ENCODE measurements around the gene RNASEH2B.

The RNASEH2B gene

GRCh38 chr13:50979187-50979586 lies 69.6 kb downstream of the RNASEH2B start:
- Histone ChIP-seq H3K9me3 (ENCODE audit: insufficient read depth, low read depth, low read length) (no peaks in the 10 kb centered on the region), H3K36me3 (ENCODE audit: insufficient read depth, low read length) (peaks cover 32% of the 10 kb centered on the region; the same call in 1 of the 2 replicates), H4K20me1 (ENCODE audit: insufficient read depth, low read length, poor library complexity, severe bottlenecking) (no peaks in the 10 kb centered on the region), H3K27me3 (ENCODE audit: insufficient read depth, low read length, poor library complexity, severe bottlenecking) (no peaks in the 10 kb centered on the region), H3K4me2 (ENCODE audit: low read depth, low read length, poor library complexity, severe bottlenecking) (no peak overlapping the region), H3K9me2 (replicated peaks; ENCODE audit: low read depth, low read length) (no peaks in the 10 kb centered on the region), H2AFZ (ENCODE audit: low read length) (no peak overlapping the region), H3K79me2 (ENCODE audit: insufficient read depth, low read length) (no peaks in the 10 kb centered on the region), H3F3A (ENCODE audit: low read depth) (0 out of 2 replicates have a peak, but pooled peaks cover 2% of the 10 kb centered on the region), H3K9ac (ENCODE audit: low read depth, low read length, poor library complexity, severe bottlenecking) (no peak overlapping the region), H3K4me3 (ENCODE audit: low read length, poor library complexity, severe bottlenecking) (no peak overlapping the region), H3K4me1 (ENCODE audit: insufficient read depth, low read length, poor library complexity, severe bottlenecking) (no peaks in the 10 kb centered on the region)
- no peak for TF ChIP-seq EZH2phosphoT487 (IDR thresholded peaks at IDR 0.05; ENCODE audit: borderline replicate concordance)

- Histone ChIP-seq H3F3A (ENCODE audit: low read depth) (0 out of 2 replicates have a peak, but pooled peaks cover 2% of the 10 kb centered on the region), H3K4me2 (ENCODE audit: low read depth, low read length, poor library complexity, severe bottlenecking) (no peak overlapping the region), H3K79me2 (ENCODE audit: insufficient read depth, low read length) (no peaks in the 10 kb centered on the region), H3K9me2 (replicated peaks; ENCODE audit: low read depth, low read length) (no peaks in the 10 kb centered on the region), H3K4me1 (ENCODE audit: insufficient read depth, low read length, poor library complexity, severe bottlenecking) (no peaks in the 10 kb centered on the region), H3K27me3 (ENCODE audit: insufficient read depth, low read length, poor library complexity, severe bottlenecking) (no peaks in the 10 kb centered on the region), H3K4me3 (ENCODE audit: low read length, poor library complexity, severe bottlenecking) (no peak overlapping the region), H3K9me3 (ENCODE audit: insufficient read depth, low read depth, low read length) (no peaks in the 10 kb centered on the region), H3K9ac (ENCODE audit: low read depth, low read length, poor library complexity, severe bottlenecking) (no peak overlapping the region), H2AFZ (ENCODE audit: low read length) (no peak overlapping the region), H4K20me1 (ENCODE audit: insufficient read depth, low read length, poor library complexity, severe bottlenecking) (no peaks in the 10 kb centered on the region), H3K36me3 (ENCODE audit: insufficient read depth, low read length) (peaks cover 8% of the 10 kb centered on the region; the same call in 1 of the 2 replicates)
- TF ChIP-seq CTCF (conservative IDR thresholded peaks at IDR 0.05; ENCODE audit: low read length): no peak
Measured at GRCh38 chr13:50981686-50982085, 72.1 kb downstream of the RNASEH2B start.

- TF ChIP-seq EZH2phosphoT487 (IDR thresholded peaks at IDR 0.05; ENCODE audit: borderline replicate concordance) (no peak), CTCF (conservative IDR thresholded peaks at IDR 0.05; ENCODE audit: low read length) (peak; percentile 20; the same call in 1 of the 2 replicates)
- Histone ChIP-seq H3K9ac (ENCODE audit: low read depth, low read length, poor library complexity, severe bottlenecking) (no peak overlapping the region), H3K4me2 (ENCODE audit: low read depth, low read length, poor library complexity, severe bottlenecking) (no peak overlapping the region), H4K20me1 (ENCODE audit: insufficient read depth, low read length, poor library complexity, severe bottlenecking) (no peaks in the 10 kb centered on the region), H3K4me1 (ENCODE audit: insufficient read depth, low read length, poor library complexity, severe bottlenecking) (peaks cover 33% of the 10 kb centered on the region), H3K36me3 (ENCODE audit: insufficient read depth, low read length) (no peaks in the 10 kb centered on the region), H3K79me2 (ENCODE audit: insufficient read depth, low read length) (no peaks in the 10 kb centered on the region), H3K27me3 (ENCODE audit: insufficient read depth, low read length, poor library complexity, severe bottlenecking) (no peaks in the 10 kb centered on the region), H3F3A (ENCODE audit: low read depth) (no peaks in the 10 kb centered on the region), H3K9me2 (replicated peaks; ENCODE audit: low read depth, low read length) (no peaks in the 10 kb centered on the region), H3K9me3 (ENCODE audit: insufficient read depth, low read depth, low read length) (no peaks in the 10 kb centered on the region), H3K4me3 (ENCODE audit: low read length, poor library complexity, severe bottlenecking) (no peak overlapping the region), H2AFZ (ENCODE audit: low read length) (no peak overlapping the region)
Measured at GRCh38 chr13:50989476-50989875, 79.9 kb downstream of the RNASEH2B start.

GRCh38 chr13:50990065-50990817 lies 80.7 kb downstream of the RNASEH2B start:
- Histone ChIP-seq H3K27me3 (ENCODE audit: insufficient read depth, low read length, poor library complexity, severe bottlenecking) (no peaks in the 10 kb centered on the region), H3F3A (ENCODE audit: low read depth) (no peaks in the 10 kb centered on the region), H3K9me3 (ENCODE audit: insufficient read depth, low read depth, low read length) (no peaks in the 10 kb centered on the region), H3K36me3 (ENCODE audit: insufficient read depth, low read length) (no peaks in the 10 kb centered on the region), H3K9ac (ENCODE audit: low read depth, low read length, poor library complexity, severe bottlenecking) (no peak overlapping the region), H4K20me1 (ENCODE audit: insufficient read depth, low read length, poor library complexity, severe bottlenecking) (no peaks in the 10 kb centered on the region), H2AFZ (ENCODE audit: low read length) (no peak overlapping the region), H3K9me2 (replicated peaks; ENCODE audit: low read depth, low read length) (no peaks in the 10 kb centered on the region), H3K4me3 (ENCODE audit: low read length, poor library complexity, severe bottlenecking) (no peak overlapping the region), H3K4me2 (ENCODE audit: low read depth, low read length, poor library complexity, severe bottlenecking) (no peak overlapping the region), H3K4me1 (ENCODE audit: insufficient read depth, low read length, poor library complexity, severe bottlenecking) (peaks cover 33% of the 10 kb centered on the region), H3K79me2 (ENCODE audit: insufficient read depth, low read length) (no peaks in the 10 kb centered on the region)
- TF ChIP-seq EZH2phosphoT487 (IDR thresholded peaks at IDR 0.05; ENCODE audit: borderline replicate concordance): no peak
- no peak for TF ChIP-seq CTCF (conservative IDR thresholded peaks at IDR 0.05; ENCODE audit: low read length)
